Measurements from ENCODE around the gene IL16.

- TF ChIP-seq CTCF (conservative IDR thresholded peaks at IDR 0.05; ENCODE audit: low read depth, low read length), result no peak
- TF ChIP-seq EZH2 (IDR thresholded peaks at IDR 0.05; ENCODE audit: borderline replicate concordance, low read depth, low read length, poor library complexity, severe bottlenecking), result no peak
These were observed 64.6 kb downstream of the IL16 start for GRCh38 chr15:81261172-81261811.
